Limb (tissue), 2 donors: Measurements from ENCODE around the gene KLHL5.

Source experiments
- DNase-seq, 2 donors: peaks; one replicate each; pipeline ENCODE4 v3.0.0-alpha.2; 2016; ENCODE audit errors: extremely low spot score in 2 of 2

KLHL5 gene

DNA sequence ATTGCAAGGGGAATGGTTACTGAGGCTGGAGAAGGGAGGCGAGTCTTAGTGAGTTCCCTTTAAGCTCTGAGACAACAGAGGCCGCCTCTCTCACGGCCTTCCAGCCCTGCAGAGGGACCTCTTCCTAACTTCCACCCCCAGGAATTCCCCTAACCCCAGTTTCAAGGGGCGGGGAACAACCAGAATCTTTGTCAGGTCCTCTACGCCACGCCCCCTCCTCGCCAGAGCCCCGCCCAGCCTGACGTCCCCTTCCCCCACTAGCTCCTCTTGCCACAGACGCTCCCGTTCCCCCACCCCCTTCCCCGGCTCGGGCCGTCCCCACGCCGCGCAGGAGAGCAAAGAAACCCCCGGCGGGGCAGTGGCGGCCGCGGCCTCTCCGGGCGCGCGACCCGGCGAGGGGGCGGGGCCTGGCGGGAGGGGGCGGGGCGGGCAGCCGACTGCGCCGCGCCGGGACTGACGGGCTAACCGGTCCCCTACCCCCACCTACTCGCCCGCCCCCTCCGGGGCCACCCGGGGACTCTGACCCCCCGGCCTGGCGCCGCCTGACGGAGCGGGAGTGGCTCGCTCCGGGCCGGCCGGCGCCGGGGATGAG lies 17.6 kb upstream of the KLHL5 start:
- peak; percentile 85 to 92 for DNase-seq

DNA sequence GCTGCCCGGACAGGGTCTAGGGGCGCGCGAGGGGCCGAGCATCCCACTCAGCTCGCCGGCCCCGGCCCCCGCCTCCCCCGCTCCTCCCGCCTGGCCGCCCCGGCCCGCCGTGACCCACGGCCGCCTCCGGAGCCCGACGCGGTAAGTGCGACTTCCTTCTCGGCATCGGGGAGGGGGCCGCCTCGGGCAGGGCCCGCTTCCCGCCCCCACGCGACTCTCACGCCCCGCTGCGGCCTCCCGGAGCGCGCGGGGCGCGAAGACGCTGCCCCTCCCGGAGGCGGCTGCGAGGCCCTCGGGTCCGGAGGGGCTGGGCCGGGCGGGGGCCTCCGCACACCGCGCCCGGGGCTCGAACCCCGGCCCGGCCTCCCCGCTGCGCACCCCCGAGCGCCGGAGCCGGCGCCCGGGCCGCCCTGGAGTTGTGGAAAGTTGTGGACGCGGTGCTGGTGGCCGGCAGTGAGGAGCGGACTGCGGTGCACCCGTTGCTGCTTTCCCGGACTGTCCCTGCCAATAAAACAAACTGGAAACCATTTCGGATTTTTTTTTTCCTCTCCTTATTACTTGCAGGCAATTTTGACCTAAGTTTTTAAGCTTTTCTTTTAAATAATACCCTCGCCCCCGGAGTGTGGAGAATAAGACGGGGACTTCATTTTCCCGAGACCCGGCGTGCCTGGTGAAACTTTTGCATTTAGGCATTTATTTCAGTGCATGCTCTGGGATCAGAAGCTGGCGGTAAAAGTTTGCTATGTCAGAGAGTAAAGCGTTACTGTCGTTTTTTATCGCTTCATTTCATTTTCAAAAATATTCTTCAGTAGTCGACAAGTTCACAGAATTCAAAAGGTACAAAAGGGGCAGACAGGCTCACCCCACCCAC lies 16.8 kb upstream of the KLHL5 start:
- peak in 1 of 2 donors; percentile 50 for DNase-seq

DNA sequence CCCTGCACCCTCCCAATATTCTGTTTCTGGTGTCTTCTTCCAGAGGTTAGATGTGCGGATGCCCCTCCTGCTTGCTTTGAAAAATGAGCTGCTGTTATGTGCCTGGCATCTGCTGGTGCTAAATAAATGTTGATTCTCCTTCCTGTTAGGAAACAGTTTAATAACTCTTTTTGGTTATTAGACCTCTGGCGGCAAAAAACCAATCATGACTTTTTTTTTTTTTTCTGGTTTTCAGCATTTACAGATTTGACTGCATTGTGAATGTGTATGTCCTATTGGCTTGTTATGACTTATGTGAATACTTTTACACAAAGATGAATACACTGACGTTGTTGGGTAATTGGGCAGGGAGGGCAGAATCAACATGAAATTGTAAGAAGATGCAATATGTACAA lies 16.2 kb upstream of the KLHL5 start:
- DNase-seq: no peak

DNA sequence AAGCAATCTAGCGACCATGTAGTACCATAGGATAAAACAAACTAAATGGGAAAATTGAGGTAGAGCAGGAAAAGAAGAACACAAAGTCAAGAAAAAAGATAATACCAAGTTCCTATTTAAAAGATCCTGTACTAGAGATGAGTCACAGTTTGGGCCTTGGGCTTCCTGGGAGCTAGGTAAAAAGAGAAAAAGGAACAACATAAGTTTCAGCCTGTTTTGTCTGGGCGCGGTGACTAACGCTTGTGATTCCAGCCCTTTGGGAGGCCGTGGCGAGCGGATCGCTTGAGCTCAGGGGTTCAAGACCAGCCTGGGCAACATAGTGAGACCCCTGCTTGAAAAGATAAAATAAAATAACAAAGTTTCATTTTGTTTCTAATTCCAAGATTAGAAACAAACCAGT lies 15.8 kb upstream of the KLHL5 start:
- DNase-seq: no peak

DNA sequence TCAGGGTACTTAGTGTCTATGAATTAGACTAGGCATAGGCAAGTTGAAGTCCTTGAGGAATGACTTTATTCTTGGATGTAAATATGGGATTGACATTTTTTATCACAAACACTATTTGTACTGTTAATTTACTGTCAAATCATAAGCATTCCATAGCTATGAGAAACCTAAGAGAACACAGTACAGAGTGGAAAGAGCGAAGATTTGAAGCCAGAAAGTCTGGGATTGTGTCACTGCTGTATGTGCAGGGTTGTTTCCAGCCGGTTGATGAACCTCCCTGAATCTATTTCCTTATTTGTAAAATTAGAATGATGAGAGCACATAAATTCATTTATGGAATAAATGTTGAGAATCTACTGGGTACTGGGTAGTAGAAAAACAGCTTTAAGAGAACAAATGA lies 14.4 kb upstream of the KLHL5 start:
- no peak for DNase-seq

DNA sequence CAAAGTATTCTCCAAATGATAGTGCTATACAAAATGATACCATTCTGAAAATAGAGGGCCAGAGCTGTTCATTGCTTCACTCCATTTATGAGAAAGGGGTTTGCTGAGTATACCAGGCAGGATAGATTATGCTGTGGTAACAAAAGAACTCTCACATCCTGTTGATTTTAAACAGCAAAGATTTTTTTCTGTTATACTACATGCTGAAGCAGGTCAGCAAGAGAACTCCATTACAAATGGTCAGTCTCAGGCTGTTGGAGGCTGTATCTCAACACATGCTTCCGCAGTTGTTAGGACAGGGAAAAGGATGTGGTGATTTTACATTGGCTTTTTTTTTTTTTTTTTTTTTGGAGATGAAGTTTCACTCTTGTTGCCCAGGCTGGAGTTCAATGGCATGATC lies 13.7 kb upstream of the KLHL5 start:
- no peak for DNase-seq

DNA sequence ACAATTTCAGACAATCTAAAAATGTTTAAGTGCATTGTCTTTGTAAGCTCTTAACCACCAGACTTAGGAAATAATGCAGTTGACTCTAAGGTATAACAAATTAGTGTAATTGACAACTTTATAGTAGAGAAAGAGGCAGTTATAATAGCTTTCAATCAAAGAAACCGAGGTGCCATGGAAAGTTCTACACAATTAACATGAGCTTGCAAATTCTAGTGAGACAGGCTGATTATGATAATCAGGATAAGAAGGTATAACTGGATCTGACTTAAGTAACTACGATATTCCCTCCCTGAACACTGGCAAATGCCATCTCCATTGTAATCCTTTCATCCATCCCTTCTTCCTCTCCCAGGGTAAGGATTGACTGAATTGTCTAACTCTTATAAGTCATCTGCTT lies 11.4 kb upstream of the KLHL5 start:
- no peak for DNase-seq

DNA sequence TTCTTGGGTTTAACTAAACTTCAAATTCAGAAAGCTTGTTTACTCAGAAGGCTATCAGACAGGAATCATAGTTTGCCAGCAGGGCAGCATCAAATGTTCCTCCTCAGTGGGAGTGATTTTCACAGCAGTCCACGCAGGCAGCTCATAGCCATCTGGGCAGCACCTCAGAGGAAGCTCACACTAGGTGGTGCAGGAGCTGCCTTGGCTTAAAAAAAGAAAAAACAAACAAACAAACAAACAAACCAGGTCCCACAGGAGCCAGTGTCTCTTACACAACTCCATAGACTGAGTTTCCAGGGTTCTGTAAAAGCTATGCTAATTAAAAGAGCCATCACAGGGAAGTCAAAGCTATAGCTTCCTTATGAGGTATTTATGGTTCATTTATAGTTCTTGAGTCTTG lies 10.5 kb upstream of the KLHL5 start:
- no peak for DNase-seq

DNA sequence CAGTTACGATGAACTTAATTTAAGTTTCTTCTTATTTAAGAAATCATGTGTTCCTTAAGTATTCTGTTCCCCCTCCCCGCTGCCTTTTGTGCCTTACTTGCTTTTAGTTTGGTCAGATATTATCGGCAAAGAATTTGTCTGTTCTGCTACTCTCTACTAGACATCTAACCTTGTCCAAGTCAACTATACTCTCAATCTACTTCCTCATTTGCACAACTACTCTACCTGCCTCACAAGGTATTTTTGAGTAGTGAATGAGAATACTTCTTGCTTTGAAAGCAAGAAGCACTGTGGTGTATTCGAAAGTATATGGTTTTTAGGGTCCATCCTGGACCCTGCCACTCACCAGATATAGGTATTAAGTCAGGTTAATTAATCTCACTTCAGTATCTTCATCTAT lies 8.0 kb upstream of the KLHL5 start:
- DNase-seq: no peak

DNA sequence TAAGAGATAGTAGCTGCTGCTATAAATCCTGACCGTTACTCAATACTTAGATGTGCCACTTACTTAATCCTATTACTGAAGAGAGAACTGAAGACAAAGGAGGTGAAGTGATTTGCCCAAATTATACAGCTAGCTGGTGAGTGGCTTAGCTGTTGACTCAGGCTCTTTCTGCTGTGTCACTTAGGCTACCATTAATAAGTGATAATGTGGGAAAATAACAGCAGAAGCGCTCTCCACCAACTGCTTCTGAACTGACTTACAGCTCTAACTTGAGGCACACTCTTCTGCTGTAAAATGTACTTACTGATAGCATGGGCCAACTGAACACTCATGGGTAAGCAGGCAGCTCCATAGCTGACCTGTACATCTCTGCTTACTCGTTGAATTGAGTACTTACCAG lies 7.5 kb upstream of the KLHL5 start:
- no peak for DNase-seq

DNA sequence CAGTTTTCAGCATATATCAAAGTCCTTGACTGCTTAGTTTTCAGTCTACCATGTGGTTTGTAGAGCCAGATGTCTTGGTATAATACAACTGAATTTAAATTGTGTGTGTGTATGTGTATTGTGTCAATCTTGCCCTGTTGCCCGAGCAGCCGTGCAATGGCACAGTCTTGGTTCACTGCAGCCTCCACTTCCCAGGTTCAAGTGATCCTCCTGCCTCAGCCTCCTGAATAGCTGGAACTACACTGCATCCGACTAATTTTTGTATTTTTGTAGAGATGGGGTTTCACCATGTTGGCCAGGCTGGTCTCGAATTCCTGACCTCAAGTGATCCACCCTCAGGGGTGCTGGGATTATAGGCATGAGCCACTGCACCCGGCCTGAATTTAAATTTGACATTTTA lies 6.0 kb upstream of the KLHL5 start:
- DNase-seq: no peak

DNA sequence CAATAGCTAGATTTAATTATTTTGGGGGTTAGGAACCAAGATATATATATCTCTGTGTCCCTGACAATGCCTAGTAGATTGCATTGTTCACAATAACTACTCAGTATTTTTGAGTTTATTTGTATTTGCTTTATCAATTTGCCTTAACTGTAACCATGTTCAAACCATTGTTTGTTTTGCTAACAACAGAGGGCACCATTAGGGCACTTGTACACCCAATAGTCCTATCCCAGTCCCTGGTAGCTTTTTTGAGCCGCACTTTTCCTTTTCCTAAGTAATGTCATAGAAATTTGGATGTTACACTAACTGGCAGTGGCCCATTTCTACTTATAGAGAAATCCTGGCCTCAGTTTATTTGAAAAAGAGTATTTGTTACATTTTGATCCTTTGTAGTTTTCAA lies 575 bp upstream of the KLHL5 start:
- no peak for DNase-seq

DNA sequence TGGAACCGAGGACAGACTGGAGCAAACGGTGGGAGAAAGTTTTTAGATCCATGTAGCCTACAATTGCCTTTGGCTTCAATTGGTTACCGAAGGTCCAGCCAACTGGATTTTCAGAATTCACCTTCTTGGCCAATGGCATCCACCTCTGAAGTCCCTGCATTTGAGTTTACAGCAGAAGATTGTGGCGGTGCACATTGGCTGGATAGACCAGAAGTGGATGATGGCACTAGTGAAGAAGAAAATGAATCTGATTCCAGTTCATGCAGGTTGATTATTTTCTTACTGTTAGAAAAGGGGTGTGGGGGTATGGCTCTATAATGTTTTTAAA lies 702 bp downstream of the KLHL5 start:
- DNase-seq: no peak

DNA sequence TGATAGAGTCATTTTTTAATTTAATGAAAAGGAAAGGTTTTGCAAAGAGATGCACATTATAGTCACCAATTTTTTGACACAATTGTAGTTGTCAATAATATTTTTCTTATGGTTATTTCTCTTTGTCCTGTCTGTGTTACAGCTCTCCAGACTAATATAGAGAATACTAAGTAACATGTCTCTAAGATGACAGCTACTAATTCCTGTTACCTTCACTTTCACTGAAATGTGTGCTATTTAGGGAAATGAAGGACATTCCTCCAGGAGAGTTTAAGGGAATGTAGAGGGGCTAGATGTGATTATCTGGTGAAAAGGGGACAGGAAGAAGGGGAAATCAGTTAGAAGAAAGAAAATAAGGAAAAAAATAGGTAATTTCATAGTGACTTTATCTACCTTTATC lies 1.4 kb downstream of the KLHL5 start:
- no peak for DNase-seq

DNA sequence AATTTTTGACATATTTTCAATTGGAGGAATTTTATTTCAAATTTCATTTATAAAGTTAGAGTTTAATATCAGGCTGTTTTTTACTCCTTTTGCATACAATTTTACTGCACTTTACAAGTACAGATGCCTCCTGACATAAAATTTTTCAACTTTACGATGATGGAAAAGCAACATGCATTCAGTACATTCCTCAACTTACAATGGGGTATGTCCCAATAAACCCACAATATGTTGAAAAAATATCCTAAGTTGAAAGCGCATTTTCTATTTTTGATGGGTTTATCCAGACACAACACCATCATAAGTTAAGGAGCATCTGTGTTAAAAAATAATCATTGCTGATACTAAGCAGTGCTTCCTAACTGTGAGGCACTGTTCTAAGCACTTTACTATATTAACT lies 4.3 kb downstream of the KLHL5 start:
- DNase-seq: no peak

DNA sequence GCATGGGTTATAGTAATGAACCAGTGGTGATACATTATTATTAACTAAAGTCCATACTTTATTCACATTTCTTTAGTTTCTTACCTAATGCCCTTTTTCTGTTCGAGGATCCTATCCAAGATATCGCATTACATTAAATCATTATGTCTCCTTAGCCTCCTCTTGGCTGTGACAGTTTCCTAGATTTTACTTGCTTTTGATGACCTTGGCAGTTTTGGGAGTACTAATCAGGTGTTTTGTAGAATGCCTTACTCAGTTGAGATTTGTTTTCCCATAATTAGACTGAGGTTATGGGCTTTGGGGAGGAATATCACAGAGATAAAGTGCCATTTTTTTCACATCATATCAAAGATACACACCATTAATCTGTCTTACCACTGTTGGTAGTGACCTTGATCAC lies 5.0 kb downstream of the KLHL5 start:
- no peak for DNase-seq

DNA sequence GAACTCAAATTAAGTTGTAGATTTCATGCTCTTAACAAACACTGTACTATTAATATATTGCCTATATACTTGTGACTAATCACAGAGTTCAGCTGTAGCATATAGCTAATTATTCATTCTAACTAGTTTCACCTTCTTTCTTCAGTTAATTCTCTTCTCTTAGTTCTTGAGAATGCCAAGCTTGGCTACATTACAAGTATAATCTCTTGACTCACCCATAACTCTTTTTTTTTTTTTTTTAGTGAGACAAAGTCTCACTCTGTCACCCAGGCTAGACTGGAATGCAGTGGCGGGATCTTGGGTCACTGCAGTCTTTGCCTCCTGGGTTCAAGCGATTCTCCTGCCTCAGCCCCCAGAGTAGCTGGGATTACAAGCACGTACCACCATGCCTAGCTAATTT lies 5.4 kb downstream of the KLHL5 start:
- DNase-seq: no peak

DNA sequence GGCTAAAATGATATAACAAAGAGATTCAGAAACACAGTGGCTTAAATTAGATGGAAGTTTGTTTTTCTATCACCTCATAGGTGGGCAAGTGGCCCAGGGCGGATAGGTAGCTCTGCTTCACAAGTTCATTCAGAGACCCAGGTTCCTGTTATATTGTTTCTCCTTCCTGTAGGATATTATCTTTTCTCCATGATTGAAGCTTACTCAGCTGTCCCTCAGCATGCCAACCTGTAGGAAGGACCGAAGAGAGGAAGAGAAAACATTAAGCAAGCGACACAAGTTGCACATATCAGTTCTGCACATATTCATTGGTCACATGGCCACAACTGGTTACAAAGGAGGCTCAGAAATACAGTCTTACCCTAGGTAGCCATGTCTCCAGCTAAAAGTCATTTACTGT lies 6.9 kb downstream of the KLHL5 start:
- no peak for DNase-seq

DNA sequence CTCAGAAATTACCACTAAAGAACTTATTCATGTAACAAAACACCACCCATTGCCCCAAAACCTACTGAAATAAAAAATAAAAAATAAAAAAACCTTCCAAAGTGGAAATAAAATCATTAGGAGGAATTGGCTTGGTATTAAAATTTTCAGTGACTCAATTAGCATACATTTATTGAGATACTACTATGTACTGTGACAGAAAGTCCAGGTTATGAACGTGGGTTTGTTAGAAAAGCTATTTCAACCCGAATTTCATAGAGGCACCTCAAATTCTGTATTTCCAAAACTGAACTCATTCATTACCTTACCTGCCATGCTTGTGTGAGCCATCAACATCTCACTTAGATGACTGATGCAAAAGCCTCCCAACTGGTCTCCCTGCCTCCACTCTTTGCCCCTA lies 16.8 kb downstream of the KLHL5 start:
- DNase-seq: no peak

DNA sequence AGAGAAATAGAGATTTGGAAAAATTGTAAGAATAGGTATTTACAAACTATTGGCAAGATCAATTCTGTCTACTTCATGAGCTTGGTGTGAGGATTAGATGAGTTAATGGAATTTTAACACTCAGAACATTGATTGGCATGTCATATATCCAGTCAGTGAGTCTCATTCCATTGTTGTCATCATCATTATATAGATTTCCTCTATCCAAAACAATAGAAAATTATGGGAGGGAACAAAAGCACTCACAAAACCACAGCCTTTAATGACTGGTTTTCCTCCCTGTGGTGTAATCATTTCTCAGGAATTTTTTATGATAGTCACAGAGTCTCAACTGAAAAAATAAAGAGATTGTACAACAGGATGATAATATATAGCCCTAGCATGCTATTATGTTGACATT lies 21.1 kb downstream of the KLHL5 start:
- no peak for DNase-seq

DNA sequence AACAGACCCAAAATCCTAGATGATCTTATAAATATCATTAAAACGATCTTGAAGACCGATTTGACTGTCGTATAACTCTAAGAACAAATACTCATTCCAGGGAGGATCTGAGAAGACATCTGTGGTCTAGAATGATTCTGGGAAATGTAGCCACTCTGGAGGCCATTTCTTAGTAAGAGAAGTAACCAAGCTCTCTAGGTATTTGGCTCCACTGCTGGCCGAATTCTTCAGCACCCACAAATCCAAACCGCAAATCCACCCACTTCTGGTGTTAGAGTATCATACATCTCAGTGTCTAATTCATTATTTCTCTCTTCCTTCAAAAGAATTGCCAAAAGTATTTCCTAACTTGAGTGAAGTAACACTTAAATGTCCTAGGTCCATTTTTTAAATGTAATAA lies 23.9 kb downstream of the KLHL5 start:
- no peak for DNase-seq

DNA sequence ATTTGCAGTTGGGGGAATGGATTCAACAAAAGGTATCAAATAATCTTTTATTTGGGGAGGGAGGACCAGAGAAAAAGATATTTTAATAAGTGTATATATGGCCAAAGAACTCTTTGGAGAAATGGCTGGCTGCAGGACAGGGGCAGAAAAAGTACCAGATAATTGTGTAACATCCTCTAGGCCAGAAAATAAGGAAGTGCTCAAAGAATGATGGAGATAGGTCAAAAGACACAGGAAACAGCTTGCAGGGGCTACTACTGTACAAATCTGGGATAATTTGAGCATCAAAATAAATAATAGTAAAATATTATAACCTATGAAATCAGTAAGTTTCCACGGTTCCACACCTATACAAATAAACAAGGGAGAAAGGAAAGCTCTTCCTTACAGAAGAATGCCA lies 34.8 kb downstream of the KLHL5 start:
- no peak for DNase-seq

DNA sequence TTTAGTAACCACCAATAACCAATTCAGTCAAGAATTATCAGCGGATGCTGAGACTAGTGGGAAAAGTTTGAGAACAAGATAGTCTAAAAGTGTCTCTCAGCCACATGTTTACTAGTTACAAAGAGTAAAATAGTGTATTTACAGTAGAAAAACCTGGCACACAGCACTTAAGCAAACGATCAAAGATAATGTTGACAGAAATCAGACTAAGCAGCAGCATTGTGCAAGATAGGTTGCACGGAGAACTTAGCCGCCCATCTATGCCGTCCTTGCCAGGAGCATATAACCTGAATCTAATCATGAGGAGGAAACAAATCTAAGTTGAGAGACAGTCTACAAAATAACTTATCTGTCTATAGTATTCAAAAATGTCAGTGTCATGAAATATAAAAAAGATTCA lies 35.3 kb downstream of the KLHL5 start:
- DNase-seq: no peak

DNA sequence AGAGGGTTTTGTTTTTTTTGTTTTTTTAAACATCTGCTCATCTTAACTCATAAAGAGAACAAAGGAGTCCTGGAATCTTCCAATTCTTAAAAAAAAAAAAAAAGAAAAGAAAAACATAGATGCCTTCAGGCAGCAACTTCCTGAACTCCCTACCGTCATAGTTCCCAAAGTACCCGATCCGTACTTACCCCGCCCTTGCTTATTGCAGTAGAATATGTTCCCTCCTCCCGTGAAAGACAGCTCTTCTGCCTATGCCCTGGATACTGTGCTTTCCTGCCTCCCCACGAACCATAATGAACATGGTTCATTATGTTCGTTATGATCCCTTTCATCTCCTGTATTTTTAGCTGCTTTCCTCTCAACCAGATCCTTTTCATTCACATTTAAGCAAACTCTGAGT lies 40.3 kb downstream of the KLHL5 start:
- no peak for DNase-seq
